Activated T-helper 1 cell treated with Interleukin-2 at 50 U/mL for 16 hours (primary cell): ENCODE data around the gene ME1.
"Not testable (repeated sequence)": the region's sequence is repeated elsewhere in the genome, so short reads cannot be mapped to it uniquely, and the experiment has no call there.

ENCODE experiments used
- DNase-seq: peaks from one replicate; pipeline ENCODE4 v3.0.0-alpha.2; 2020; ENCODE audit warnings: low read depth

Gene ME1

DNA sequence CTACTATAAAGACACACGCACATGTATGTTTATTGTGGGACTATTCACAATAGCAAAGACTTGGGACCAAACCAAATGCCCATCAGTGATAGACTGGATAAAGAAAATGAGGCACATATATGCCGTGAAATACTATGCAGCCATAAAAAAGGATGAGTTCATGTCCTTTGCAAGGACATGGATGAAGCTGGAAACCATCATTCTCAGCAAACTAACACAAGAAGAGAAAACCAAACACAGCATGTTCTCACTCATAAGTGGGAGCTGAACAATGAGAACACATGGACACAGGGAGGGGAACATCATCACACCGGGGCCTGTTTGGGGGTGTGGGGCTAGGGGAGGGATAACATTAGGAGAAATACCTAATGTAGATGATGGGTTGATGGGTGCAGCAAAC is 174.1 kb downstream of the ME1 start:
- DNase-seq, result not testable (repeated sequence)

DNA sequence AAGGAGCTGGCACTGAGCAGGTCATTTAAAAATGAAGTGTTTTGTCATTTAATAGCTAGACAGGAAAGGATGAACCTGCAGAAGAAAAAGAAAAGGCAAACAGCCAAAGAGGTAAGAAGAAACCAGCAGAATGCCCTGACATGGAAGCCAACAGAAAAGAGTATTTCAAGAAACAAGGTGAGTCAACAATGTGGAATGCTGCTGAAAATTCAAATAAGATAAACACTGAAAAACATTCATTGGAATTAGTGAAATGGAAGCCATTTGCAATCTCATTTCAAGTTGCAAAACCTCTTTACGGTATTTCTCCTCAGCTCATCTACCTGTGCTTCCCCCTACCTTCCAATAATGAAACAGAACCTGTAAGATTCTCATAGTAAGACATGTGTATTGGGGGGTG is 178.1 kb downstream of the ME1 start:
- no peak for DNase-seq

DNA sequence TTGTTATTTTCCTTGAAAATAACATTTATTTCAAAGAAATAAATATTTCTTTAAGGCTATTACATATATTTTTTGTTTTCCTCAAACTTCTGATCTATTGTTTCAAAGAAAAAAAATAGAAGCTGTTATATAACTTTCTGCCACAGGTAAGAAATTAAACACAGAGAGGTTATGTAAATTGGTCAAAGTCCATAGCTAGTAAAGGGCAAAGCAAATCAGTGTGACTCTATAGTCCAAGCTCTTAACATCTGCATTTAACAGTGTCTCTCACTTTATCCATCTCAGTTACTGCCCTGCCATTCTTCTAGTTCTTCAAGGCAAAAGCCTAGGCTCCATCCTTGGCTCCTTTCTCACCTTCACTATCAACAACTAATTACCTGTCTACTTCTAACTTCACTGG is 180.6 kb downstream of the ME1 start:
- DNase-seq, result no peak

DNA sequence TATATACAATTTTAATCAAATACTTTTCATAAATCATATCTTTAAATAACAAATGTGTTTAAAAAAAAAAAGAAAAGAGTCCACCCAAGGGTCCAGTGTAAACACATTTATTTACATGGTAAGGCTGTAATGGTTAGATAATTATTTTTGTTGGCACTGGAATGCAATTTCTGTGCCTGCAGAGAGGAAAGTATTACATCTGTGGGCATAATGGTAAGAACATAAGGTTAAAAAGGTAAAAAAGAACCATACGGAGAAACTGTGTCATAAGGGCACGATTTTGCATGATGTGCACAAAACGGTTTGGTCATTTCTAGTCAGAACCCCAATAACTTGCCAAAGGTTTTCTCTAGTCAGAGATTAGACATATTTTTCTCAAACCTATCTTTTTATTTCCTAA is 183.4 kb downstream of the ME1 start:
- no peak for DNase-seq

DNA sequence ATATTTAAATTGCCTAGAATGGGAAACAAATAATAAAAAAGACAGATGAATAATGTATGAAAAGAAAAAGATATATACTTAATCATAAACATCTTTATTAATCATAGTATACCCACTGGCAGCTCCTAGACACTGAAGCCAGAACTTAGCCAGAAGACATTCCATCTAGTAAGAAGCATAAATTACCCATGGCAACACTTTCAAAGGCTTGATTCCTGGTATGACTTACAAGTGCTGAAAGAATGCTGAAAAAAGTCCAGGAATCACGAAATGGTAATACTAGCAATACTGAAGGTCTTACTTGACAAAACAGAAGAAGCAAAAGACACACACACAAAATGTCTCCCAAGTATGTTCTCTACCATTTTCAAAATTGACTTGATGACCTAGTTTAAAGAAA is 199.7 kb downstream of the ME1 start:
- DNase-seq, result no peak

DNA sequence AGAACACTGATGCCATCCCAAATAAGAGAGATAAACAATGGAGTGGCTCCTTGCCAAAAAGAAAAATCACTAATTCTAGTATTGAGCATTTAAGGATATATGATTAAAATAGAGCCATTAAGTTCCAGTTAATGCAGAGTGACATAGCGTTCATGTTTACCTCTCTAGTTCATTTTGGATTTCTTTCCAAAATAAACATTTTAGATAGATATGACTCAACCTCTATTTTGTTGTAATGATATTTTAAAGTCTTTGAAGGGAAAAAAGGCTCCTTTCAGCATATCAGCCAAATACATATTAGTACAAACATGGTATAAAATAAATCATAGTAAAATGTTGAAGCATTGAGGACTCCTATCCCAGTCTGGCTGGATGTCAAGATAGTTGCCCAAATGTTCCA is 204.3 kb downstream of the ME1 start:
- DNase-seq, result no peak

DNA sequence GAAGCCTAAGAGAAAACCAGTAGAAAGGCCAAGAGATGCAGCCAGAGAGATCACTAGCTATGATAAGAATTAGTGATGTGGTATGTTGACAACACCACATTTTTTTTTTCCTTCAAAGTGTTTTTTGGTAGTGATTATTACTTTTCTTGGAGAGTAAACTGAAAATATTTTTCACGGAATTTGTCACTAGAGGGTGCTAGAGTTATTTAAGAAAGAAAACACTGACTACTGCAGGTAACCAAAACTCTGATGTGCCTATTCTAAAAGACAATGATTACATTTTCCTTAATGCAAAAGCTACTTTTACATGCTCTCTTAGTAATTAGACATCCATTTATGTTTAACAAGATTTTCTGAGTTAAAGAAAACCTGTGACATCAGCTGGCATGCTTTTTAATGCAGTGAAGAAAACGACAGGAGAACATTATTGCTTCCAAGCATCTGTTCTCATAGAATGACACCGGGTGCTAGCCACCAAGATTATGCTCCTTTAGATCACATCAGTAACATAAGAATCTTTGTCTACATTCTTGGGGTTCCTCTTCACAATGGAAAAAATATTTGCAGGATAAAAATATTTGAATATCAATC is 208.9 kb downstream of the ME1 start:
- DNase-seq, result no peak

DNA sequence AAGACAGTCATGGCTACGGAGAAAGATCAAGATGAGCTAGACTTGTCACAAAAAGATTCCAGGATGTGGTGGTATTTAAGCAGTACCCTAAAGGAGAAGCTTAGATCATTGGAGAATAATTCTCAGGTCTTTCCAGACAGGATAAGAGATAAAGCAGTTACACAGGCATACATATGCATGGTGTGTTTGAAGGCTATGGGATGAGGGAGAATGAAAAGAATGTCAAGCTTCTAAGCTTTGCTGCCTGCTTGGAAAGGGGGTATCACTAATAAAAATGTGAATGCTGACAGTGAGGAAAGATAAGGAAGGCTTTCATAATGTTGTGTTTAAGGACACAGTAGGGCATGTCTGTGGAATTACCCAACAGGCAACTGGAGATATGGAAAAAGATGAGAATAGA is 209.6 kb downstream of the ME1 start:
- DNase-seq, result no peak

DNA sequence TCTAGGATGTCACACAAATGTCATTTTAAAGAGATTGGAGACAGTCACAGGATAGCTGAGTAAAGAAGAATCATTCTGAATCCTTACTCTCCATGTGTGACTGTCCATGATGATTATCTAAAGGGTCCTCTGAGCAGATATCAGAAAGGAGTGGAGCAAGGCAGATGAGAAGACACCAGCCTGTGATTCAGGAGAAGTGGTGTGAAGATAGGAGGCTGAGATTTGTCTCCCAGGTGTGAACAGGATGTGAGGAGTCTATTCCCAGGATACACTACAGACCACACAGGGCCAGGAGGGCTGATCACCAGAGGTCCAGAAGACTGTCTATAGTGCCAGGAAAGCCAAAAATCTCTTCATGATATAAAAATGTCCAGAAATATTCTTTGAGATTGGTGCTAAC is 210.7 kb downstream of the ME1 start:
- DNase-seq, result no peak

DNA sequence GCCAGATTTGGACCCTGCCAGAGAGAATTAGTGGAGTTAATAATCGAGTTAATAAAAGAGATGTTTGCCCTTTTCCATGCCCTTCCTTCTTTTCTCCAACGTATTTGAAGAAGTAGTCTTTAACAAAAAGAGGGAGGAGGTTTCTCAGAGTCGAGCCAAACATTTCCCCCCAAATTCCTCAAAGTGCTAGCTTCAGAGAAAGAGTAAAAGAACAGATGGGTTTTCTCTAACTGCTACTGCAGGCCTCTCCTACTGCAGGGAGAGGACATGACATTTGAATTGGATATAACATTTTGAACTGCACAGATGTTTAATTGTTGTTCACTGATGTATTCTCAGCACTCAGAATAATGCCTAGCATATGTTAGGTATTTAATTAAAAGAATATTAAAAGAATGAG is 212.2 kb downstream of the ME1 start:
- no peak for DNase-seq

DNA sequence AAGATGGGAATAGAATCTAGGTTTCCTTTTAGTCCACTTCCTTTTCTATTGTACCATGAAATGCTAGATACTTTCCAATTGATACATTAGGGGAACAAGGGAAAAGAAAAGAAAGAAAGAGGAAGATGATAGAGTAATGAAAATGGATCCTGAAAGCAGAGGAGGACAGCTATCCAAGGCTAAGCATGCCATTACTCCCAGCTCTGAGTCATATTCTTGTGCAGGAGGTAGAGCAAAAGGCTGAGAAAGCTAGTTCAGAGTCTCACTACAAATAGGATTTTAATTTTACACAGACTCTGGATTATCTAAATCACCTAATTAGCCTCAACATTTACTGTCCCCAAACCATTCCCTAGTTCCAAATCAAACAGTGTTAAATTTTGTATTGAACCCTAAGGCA is 214.0 kb downstream of the ME1 start:
- DNase-seq, result no peak

DNA sequence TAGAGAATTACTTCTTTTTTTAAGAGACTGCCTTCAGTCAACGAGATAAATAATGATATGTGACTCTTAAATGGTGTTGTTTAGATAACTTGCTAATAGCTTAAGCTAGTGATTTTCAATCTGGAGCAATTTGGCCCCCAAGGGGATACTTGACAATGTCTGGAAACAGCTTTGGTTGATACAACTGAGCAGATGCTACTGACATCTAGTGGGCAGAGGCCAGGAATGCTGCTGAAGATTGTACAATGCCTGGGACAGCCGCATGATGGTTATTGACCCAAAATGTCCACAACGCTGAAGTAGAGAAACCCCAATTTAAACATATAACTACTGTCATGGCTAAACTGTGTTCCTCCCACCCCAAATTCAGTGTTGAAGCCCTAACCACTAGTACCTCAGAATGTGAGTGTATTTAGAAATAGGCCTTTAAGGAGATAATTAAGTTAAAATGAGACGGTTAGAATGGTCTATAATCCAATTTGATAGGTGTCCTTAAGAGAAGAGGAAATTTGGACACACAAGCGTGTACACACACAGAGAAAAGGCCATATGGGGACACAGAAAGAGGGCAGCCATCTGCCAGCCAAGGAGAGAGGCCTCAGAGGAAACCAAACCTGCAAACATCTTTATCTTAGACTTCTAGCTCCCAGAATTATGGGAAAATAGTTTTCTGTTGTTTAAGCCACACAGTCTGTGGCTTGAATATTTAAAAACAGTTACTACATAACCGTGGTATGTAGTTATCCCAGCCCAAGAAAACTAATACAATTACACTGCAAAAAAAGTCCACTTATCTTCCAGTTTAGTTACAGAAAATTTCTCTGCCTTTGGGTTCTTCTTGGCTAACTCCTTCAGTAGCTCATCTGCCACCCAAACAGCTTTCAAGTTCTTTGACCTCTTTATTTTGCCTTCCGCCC is 215.5 kb downstream of the ME1 start:
- DNase-seq, result peak; percentile 13

DNA sequence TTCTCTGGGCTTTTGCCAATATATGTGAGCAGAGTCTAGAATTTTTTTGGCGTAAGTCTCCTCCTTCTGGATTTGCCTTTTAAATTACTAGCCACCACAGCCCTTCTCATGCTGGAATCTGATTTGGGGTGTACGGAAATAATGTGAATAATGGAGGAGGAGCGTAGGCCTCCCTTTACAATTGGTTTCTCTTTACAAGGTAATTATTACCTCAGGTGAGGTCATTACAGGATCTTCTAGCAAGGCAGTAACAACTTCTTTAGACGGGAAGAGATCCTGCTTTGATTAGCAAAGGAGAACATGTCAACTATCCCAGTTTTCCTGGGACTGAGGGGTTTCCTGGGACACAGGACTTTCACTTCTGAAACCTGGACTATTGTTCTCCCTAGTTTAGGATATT is 228.8 kb downstream of the ME1 start:
- no peak for DNase-seq

DNA sequence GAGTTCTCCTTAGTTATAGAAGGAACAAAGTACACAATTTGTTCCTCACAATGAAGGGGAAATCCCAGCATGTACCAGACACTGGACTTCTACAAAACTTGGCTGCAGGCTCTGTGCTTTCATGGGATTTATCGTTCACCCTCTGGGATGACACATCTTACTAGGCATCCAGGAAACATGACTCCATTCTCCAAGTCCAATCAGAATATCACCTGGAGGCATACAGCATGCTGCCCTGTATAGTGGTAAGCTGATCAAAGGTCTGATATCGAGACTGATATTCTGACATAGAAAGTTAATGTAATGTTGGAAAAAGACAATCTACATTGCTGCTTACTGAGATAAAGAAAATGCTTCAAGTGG is 231.0 kb downstream of the ME1 start:
- no peak for DNase-seq

DNA sequence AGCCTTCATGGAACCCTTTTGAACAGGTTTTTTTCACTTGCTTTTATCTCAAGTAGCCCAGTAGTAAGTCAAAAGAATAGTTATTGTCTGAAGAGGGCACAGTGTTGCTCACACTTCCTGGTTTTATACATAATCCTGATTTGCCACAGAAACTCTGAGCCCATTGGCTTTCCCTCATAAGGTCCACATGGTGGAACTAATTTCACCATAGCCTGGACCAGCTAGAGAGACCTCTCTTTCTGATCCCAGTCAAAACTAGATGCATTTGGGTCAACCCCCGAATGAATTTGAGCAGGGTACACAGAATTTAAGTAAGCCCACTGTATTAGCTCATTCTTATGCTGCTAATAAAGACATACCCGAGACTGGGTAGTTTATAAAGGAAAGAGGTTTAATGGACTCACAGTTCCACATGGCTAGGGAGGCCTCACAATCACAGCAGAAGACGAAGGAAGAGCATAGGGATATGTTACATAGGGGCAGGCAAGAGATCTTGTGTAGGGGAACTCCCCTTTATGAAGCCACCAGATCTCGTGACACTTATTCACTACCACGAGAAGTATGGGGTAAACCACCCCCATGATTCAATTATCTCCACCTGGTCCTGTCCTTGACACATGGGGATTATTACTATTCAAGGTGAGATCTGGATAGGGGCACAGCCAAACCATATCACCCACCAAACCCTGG is 231.5 kb downstream of the ME1 start:
- DNase-seq, result no peak

DNA sequence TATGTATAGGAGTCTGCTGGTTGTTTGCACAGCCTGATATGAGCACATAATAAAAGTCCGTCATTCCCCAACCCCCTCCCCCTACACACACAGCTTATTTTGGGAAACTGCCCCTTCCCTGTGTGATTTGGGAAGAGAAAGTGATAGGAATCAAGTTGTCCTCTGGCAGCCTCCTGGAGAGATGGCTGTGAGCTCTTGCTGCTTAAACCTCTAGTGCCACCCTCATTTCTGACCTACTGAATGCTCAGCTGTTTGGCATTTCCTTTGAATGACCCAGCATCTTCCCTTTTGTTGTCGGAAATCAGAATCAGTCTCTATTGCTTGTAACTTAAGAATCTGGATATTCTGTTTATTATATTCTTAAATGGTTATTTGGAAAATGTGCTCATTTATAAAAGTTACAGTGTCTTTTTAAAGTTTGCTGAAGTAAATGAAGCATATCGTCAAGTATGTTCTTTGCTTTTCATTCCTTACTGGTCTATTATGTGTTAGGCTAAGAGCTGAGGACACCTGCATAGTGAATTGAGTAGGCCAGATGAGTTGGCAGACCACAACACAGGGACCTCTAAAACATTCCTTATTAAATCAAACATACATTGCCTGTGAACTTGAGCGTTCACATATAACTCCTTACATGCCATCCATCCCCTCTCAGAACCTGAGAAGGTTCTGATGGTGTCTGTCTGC is 232.2 kb downstream of the ME1 start:
- no peak for DNase-seq

DNA sequence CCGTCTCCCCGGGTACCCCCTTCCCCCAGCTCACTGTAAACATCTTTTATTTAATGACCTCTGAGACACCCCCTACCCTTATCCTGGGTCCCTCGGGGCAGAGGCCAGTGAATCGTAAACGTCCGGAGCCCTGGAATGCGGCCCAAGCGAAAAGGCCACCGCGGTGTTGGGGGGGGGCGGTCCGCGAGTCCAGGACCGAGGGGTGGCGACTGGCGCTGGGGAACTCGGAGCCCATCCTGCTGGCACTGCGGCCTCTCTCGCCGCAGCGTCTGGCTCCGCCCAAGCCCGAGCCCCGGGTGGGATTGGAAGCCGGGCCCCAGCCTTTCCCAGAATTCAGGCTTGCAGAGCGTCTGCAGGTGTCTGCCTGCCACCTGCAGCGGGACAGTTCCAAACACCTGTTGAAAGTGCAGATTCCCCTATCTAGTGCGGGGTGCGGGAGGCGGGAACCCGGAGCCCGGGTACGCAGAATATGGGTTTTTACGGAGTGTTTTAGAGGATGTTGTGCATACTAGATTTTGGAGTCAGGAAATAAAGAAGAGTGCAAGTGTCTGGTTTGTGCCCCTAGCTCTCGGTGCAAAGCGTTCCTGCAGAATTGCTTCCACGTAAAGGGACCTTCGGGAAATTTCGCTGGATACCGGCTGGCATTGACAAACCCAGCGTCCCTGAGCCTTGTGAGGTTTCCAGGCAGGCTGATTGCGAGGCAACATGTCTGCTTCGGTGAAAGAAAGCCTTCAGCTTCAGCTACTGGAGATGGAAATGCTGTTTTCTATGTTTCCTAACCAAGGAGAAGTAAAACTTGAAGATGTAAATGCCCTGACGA is 236.9 kb downstream of the ME1 start:
- peak; percentile 4 for DNase-seq

DNA sequence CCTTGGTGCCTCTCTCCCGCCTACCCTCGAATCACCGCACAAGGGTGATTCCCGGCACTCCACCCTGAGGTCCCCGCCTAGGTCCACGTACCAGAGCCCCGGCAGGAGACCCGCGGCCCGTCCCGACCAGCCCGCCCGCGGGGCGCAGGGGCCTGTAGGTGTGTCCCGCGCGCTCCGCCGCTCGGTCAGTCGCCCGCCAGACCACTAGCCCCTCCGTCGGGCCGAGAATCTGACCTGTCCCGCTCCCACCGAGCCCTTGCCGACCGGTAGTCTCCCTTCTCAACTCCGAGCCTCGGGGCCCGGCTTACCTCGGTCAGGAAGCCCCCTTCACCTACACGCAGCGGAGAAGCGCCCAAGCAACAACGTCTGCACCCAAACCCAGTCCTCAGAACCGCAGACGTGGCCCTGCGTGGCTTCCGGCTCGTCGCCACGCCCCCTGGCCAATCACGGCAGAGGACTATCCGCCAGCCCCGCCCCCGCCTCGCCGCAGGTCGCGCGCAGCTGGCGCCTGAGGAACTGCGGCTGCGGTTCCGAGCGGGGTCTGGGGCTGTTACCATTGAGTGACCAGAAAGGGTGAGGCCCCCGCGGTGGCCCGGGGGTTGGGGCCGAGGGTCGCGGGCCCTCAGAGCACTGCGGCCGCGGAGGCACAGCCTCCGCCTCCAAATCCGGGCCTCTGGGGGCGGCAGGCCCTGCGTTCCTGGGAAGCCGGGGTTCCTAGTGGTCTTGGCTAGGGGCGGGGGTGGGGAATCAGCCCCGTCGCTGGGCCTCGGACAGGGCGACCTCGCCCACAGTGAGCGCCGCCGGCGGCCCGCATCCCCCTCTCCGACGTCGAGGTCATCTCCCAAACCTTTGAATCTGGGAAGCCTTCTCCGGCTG is 237.7 kb downstream of the ME1 start, which contains the start of the genes PGM3 and RWDD2A:
Gene PGM3 (minus strand): TSS at position 395 of the 876 bp plus-strand sequence. CDS start 2,253 bp downstream, outside the sequence.
Gene RWDD2A (plus strand): TSS at position 487 of the 876 bp plus-strand sequence. CDS start 1,095 bp downstream, outside the sequence.
- peak; percentile 85 for DNase-seq

DNA sequence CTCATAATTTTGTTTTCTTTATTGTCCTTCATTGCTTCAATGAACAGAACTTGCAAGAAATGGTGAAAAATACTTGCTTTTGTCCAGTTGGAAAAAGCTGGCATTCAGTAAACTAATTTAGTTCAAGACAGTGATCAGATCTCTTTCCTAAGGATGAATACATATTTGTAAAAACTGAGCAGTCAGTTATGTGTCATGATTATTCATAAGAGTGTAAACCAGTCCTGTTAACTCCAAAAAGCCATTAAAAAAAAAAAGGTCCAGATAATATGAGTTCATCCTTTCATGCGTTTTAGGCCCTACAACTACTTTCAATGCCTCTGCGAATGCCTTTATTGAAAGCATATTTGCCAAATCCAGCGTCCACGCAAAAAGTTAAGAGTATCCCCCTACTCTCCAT is 238.4 kb downstream of the ME1 start:
- no peak for DNase-seq

DNA sequence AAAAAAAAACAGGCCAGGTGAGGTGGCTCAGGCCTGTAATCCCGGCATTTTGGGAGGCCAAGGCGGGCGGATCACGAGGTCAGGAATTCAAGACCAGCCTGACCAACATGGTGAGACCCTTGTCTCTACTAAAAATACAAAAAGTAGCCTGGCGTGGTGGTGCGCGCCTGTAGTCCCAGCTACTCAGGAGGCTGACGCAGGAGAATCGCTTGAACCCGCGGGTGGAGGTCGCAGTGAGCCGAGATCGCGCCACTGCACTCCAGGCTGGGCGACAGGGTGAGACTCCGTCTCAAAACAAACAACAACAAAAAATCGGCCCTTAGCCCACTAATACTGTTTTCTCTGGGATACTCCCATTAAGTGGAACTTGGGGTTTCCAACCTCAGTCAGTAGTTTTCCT is 238.9 kb downstream of the ME1 start:
- DNase-seq, result not testable (repeated sequence)
